Hematopoietic multipotent progenitor cell treated with erythropoietin and hydrocortisone succinate and interleukin-3 and kit ligand, for 8 days (in vitro differentiated cells): ENCODE measurements around the gene DAZAP1.

Experiments
- DNase-seq: peaks from one replicate; pipeline ENCODE4 v3.0.0-alpha.2; 2015

DAZAP1 gene

GRCh38 chr19:1407528-1408299 lies at the start of gene DAZAP1:
Gene DAZAP1 (plus strand): TSS chr19:1407586. CDS start chr19:1407774, 188 bp downstream.
- DNase-seq = no peak

DNA sequence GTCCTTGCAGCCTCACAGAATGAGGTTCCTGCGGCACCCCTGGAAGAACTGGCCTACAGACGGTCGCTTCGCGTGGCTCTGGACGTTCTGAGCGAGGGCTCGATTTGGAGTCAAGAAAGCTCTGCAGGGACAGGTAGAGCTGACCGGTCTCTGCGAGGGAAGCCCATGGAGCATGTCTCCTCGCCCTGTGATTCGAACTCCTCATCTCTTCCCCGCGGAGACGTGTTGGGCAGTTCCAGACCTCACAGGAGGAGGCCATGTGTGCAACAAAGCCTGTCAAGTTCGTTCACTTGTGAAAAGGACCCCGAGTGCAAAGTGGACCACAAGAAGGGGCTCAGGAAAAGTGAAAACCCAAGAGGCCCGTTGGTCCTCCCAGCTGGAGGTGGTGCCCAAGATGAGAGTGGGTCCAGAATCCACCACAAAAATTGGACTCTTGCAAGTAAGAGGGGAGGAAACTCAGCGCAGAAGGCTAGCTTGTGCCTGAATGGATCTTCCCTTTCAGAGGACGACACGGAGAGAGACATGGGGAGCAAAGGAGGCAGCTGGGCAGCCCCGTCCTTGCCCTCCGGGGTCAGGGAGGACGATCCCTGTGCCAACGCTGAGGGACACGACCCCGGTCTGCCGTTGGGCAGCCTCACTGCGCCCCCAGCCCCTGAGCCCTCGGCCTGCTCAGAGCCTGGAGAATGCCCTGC lies 47.1 kb upstream of the DAZAP1 start:
- no peak for DNase-seq

GRCh38 chr19:1360818-1361461 lies 46.4 kb upstream of the DAZAP1 start:
- DNase-seq = no peak

- no peak for DNase-seq
Measured at GRCh38 chr19:1361601-1362386, 45.6 kb upstream of the DAZAP1 start.

GRCh38 chr19:1362387-1363257 lies 44.8 kb upstream of the DAZAP1 start:
- no peak for DNase-seq

DNA sequence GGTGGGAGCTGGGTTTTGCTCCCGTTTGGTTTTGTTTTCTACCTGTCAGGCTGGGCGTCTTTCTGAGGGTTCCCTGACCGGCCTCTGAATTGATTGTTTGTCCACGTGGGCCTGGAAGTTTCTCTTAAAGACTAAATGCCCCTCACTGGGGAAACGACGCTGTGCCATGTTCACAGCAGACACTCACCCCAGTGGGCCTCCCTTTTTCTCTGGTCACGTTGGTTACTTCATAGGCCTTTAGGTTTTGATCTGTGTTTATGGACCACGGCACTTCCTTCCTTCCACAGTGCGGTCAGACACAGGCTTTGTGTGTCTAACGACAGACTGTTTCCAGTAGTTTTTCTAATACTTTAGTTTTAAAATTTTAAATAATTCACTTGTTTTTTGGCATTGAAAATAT lies 43.8 kb upstream of the DAZAP1 start:
- no peak for DNase-seq

- peak; percentile 19 for DNase-seq
Measured at GRCh38 chr19:1364070-1364704, 43.2 kb upstream of the DAZAP1 start.

- DNase-seq = no peak
Measured at GRCh38 chr19:1365319-1366269, 41.8 kb upstream of the DAZAP1 start.

- no peak for DNase-seq
Measured at GRCh38 chr19:1366296-1366695, 41.1 kb upstream of the DAZAP1 start.

- DNase-seq = peak; percentile 16
Measured at GRCh38 chr19:1366899-1367870, 40.2 kb upstream of the DAZAP1 start.

GRCh38 chr19:1369214-1369805 lies 38.1 kb upstream of the DAZAP1 start:
- no peak for DNase-seq

DNA sequence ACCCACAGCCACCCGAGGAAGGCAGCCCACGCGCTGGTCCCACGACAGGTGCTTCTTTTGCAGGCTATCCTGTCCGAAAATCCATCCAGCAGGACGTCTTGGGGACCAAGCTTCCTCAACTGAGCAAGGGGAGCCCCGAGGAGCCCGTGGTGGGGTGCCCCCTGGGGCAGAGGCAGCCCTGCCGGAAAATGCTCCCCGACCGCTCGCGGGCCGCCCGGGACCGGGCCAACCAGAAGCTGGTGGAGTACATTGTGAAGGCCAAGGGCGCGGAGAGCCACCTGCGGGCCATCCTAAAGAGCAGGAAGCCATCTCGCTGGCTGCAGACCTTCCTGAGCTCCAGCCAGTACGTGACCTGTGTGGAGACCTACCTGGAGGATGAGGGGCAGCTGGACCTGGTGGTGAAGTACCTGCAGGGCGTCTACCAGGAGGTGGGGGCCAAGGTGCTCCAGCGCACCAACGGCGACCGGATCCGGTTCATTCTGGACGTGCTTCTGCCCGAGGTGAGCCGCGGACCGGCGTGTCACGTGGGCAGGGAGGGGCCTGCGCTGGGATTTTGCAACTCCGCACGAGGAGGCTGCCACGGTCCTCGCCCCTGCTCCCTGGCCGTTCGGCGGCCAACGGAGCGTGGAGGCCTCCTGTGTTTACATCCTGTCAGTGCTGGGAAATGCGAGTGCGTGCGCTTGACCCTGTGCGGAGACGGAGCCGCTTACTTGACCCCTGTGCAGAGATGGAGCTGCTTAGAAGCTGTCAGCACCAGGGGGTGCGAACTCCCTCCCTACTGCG lies 36.6 kb upstream of the DAZAP1 start:
- DNase-seq = no peak

GRCh38 chr19:1373042-1373533 lies 34.3 kb upstream of the DAZAP1 start:
- no peak for DNase-seq

DNA sequence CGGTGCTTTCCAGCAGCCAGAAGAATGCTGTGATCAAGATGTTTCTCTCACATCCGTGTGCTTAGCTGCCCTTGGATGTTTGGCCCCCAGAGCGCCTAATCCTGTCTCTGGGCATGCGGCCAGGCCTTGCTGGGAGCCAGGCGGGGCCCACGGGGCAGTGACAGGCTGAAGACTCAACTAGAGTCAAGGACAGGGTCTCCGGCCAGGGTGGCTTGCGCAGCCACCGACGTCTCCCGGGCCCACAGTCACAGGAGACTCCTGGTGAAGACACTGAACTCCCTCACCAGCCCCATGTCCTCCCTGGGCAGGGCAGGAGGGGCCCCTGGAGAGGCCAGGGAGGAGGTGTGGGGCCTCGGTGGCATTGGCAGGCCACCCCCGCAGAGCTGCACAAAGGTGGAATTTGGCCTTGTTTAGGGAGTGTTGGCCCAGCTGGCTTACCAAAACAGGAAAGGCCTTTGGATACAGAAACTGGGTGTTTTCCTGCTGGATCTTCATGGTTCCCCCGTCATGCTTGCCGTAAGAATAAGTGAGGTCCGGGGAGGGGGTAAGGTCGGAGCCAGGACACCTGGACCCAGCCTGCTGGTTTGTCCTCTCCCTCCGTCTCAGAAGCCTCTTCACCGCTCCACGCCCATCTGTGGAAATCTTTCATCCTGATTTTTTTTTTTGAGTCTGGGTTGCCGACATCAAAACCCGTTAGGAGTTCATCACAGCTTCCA lies 33.7 kb upstream of the DAZAP1 start:
- DNase-seq = no peak

DNA sequence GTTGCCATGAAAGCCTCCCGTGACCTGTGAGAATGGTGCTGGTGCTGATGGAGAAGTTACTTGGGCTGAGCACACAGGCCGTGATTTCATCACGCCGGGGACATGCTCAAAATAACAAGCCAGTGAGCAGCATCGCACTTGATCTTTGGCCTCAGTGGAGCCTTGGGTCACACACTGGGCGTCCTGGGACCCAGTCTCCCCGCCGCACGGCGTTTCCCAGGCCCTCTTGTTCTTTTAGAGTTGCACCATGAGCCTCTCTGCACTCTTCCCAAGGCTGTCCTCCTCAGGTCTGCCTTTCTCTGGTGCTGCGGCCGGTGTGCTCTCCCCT lies 33.2 kb upstream of the DAZAP1 start:
- DNase-seq = no peak

- no peak for DNase-seq
Measured at GRCh38 chr19:1376415-1376805, 31.0 kb upstream of the DAZAP1 start.
